ENCODE measurements around the gene GRK1. TPM values are rescaled to one million over a fixed set of nuclear protein-coding genes. Genes with fewer than 3 reads are reported as not detected.
A peak's percentile ranks its signal among the peaks of the same experiment; 100 is the strongest.

GRK1 gene
- total and polyA plus RNA-seq, 2 experiments from 2014 or later = not detected

DNA sequence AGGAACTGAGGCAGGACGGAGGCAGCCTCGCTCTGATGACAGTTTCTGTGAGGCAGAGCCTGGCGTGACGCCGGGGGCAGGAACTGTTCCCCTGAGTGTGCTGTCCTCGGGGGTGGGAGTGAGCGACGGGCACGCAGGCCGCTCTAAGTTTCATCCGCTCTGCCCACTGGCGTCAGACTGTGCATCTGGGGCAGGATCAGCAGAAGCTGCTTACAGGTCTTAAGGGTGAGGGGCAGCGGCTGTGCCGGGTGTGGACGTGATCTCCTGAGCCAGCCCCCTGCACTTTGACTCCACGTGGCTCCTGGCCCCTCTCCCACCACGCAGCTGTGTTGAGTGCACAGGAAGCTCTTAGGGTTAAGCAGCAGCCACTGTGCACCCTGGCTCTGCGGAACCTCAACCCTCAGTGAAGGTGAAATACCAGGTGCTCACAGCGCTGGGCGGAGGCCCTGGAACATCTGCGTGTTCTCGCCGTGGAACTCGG, 1.5 kb downstream of the GRK1 start:
- no peaks in the 10 kb centered on the region for H3K9me2 ChIP-seq (ENCODE audit: insufficient read depth)
- no peak overlapping the region for H3K4me3 ChIP-seq
- H3K27ac ChIP-seq (ENCODE audit: low read depth) = no peak overlapping the region
- H3F3A ChIP-seq (replicated peaks; ENCODE audit: low read depth) = no peaks in the 10 kb centered on the region
- peaks cover 6% of the 10 kb centered on the region for H3K27me3 Mint-ChIP-seq (ENCODE audit: insufficient read depth, low read depth, poor library complexity)
- H3K36me3 Mint-ChIP-seq (ENCODE audit: low read depth) = no peaks in the 10 kb centered on the region
- no peaks in the 10 kb centered on the region for H3K36me3 ChIP-seq (ENCODE audit: insufficient read depth)
- no peaks in the 10 kb centered on the region for H3K27me3 ChIP-seq (ENCODE audit: insufficient read depth)
- TF ChIP-seq EZH2phosphoT487 (IDR thresholded peaks at IDR 0.05; ENCODE audit: unreplicated experiment) = no peak
- no peak for TF ChIP-seq CREB1 (CRISPR knock-in tag; IDR thresholded peaks at IDR 0.05; ENCODE audit: low read depth)
- no peak for TF ChIP-seq NANOG (IDR thresholded peaks at IDR 0.05; ENCODE audit: borderline replicate concordance)
- no peak for TF ChIP-seq POLR2AphosphoS5 (IDR thresholded peaks at IDR 0.05; ENCODE audit: low read depth)
- TF ChIP-seq JUNB (IDR thresholded peaks at IDR 0.05; ENCODE audit: unreplicated experiment) = no peak
- TF ChIP-seq, protein P1, sequence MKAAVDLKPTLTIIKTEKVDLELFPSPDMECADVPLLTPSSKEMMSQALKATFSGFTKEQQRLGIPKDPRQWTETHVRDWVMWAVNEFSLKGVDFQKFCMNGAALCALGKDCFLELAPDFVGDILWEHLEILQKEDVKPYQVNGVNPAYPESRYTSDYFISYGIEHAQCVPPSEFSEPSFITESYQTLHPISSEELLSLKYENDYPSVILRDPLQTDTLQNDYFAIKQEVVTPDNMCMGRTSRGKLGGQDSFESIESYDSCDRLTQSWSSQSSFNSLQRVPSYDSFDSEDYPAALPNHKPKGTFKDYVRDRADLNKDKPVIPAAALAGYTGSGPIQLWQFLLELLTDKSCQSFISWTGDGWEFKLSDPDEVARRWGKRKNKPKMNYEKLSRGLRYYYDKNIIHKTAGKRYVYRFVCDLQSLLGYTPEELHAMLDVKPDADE (IDR thresholded peaks at IDR 0.05) = no peak
- ATAC-seq (no peak), DNase-seq (ENCODE audit: low spot score) (no peak)
- H3K4me3 Mint-ChIP-seq = no peak overlapping the region
- H3K79me2 ChIP-seq (replicated peaks; ENCODE audit: insufficient read depth) = no peaks in the 10 kb centered on the region
- no peaks in the 10 kb centered on the region for H4K20me1 ChIP-seq (replicated peaks; ENCODE audit: insufficient read depth)
- no peak overlapping the region for H3K27ac Mint-ChIP-seq
- no peaks in the 10 kb centered on the region for H3K4me1 ChIP-seq (ENCODE audit: insufficient read depth)
- H3K9me3 Mint-ChIP-seq = peaks cover 3% of the 10 kb centered on the region; the same call in 1 of the 3 replicates
- H3K4me2 ChIP-seq = no peak overlapping the region
- H2AFZ ChIP-seq = 0 out of 2 replicates have a peak overlapping the region, but pooled peaks have one; percentile 23
- H3K4me1 Mint-ChIP-seq = peaks cover 5% of the 10 kb centered on the region; the same call in 2 of the 3 replicates

DNA sequence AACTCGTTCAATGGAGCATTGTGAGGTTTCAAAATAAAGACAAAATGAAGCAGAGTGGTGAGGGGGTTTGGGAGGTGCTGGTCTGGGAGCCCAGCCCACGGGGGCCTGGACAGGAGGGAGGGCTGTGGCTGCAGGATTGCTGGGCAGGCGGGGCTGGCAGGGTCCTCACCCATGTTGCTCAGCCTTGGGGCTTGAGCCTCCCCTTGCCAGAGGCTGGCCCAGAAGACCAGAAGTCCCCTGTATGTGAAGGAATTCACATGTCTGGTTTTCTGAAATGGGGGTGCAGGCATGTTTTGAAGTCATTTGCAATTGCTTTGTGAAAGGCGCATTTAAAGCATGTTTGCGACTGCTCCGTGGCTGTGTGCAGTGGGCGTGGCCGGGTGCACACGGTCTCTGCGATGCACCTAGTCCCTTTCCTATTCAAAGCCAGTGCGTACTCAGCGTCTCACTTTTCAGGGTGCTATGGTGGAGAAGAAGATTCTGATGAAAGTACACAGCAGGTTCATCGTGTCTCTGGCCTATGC, 2.3 kb downstream of the GRK1 start:
- Histone ChIP-seq H3F3A (replicated peaks; ENCODE audit: low read depth) (no peaks in the 10 kb centered on the region), H3K4me3 (no peak overlapping the region), H3K36me3 (ENCODE audit: insufficient read depth) (no peaks in the 10 kb centered on the region), H3K4me1 (ENCODE audit: insufficient read depth) (no peaks in the 10 kb centered on the region), H3K4me2 (no peak overlapping the region), H3K27me3 (ENCODE audit: insufficient read depth) (no peaks in the 10 kb centered on the region), H4K20me1 (replicated peaks; ENCODE audit: insufficient read depth) (no peaks in the 10 kb centered on the region), H3K27ac (ENCODE audit: low read depth) (no peak overlapping the region), H3K79me2 (replicated peaks; ENCODE audit: insufficient read depth) (no peaks in the 10 kb centered on the region), H3K9me2 (ENCODE audit: insufficient read depth) (no peaks in the 10 kb centered on the region), H2AFZ (no peak overlapping the region)
- ATAC-seq (no peak), DNase-seq (ENCODE audit: low spot score) (no peak)
- Mint-ChIP-seq H3K9me3 (peaks cover 3% of the 10 kb centered on the region; the same call in 1 of the 3 replicates), H3K27ac (no peak overlapping the region), H3K36me3 (ENCODE audit: low read depth) (no peaks in the 10 kb centered on the region), H3K27me3 (ENCODE audit: insufficient read depth, low read depth, poor library complexity) (peaks cover 2% of the 10 kb centered on the region), H3K4me1 (peaks cover 5% of the 10 kb centered on the region; the same call in 2 of the 3 replicates), H3K4me3 (no peak overlapping the region)
- TF ChIP-seq ZNF114 (CRISPR knock-in tag; IDR thresholded peaks at IDR 0.05) (no peak), NANOG (IDR thresholded peaks at IDR 0.05; ENCODE audit: borderline replicate concordance) (no peak), STAT1 (IDR thresholded peaks at IDR 0.05; ENCODE audit: unreplicated experiment) (no peak), CREB1 (CRISPR knock-in tag; IDR thresholded peaks at IDR 0.05; ENCODE audit: low read depth) (no peak), ZNF331 (CRISPR knock-in tag; IDR thresholded peaks at IDR 0.05; ENCODE audit: low read depth) (no peak), POLR2AphosphoS5 (IDR thresholded peaks at IDR 0.05; ENCODE audit: low read depth) (no peak), JUNB (IDR thresholded peaks at IDR 0.05; ENCODE audit: unreplicated experiment) (no peak)
- TF ChIP-seq, protein P2, sequence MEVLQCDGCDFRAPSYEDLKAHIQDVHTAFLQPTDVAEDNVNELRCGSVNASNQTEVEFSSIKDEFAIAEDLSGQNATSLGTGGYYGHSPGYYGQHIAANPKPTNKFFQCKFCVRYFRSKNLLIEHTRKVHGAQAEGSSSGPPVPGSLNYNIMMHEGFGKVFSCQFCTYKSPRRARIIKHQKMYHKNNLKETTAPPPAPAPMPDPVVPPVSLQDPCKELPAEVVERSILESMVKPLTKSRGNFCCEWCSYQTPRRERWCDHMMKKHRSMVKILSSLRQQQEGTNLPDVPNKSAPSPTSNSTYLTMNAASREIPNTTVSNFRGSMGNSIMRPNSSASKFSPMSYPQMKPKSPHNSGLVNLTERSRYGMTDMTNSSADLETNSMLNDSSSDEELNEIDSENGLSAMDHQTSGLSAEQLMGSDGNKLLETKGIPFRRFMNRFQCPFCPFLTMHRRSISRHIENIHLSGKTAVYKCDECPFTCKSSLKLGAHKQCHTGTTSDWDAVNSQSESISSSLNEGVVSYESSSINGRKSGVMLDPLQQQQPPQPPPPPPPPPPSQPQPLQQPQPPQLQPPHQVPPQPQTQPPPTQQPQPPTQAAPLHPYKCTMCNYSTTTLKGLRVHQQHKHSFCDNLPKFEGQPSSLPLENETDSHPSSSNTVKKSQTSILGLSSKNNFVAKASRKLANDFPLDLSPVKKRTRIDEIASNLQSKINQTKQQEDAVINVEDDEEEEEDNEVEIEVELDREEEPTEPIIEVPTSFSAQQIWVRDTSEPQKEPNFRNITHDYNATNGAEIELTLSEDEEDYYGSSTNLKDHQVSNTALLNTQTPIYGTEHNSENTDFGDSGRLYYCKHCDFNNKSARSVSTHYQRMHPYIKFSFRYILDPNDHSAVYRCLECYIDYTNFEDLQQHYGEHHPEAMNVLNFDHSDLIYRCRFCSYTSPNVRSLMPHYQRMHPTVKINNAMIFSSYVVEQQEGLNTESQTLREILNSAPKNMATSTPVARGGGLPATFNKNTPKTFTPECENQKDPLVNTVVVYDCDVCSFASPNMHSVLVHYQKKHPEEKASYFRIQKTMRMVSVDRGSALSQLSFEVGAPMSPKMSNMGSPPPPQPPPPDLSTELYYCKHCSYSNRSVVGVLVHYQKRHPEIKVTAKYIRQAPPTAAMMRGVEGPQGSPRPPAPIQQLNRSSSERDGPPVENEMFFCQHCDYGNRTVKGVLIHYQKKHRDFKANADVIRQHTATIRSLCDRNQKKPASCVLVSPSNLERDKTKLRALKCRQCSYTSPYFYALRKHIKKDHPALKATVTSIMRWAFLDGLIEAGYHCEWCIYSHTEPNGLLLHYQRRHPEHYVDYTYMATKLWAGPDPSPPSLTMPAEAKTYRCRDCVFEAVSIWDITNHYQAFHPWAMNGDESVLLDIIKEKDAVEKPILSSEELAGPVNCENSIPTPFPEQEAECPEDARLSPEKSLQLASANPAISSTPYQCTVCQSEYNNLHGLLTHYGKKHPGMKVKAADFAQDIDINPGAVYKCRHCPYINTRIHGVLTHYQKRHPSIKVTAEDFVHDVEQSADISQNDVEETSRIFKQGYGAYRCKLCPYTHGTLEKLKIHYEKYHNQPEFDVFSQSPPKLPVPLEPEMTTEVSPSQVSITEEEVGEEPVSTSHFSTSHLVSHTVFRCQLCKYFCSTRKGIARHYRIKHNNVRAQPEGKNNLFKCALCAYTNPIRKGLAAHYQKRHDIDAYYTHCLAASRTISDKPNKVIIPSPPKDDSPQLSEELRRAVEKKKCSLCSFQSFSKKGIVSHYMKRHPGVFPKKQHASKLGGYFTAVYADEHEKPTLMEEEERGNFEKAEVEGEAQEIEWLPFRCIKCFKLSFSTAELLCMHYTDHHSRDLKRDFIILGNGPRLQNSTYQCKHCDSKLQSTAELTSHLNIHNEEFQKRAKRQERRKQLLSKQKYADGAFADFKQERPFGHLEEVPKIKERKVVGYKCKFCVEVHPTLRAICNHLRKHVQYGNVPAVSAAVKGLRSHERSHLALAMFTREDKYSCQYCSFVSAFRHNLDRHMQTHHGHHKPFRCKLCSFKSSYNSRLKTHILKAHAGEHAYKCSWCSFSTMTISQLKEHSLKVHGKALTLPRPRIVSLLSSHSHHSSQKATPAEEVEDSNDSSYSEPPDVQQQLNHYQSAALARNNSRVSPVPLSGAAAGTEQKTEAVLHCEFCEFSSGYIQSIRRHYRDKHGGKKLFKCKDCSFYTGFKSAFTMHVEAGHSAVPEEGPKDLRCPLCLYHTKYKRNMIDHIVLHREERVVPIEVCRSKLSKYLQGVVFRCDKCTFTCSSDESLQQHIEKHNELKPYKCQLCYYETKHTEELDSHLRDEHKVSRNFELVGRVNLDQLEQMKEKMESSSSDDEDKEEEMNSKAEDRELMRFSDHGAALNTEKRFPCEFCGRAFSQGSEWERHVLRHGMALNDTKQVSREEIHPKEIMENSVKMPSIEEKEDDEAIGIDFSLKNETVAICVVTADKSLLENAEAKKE (CRISPR knock-in tag; IDR thresholded peaks at IDR 0.05) = no peak
- TF ChIP-seq, protein P3, sequence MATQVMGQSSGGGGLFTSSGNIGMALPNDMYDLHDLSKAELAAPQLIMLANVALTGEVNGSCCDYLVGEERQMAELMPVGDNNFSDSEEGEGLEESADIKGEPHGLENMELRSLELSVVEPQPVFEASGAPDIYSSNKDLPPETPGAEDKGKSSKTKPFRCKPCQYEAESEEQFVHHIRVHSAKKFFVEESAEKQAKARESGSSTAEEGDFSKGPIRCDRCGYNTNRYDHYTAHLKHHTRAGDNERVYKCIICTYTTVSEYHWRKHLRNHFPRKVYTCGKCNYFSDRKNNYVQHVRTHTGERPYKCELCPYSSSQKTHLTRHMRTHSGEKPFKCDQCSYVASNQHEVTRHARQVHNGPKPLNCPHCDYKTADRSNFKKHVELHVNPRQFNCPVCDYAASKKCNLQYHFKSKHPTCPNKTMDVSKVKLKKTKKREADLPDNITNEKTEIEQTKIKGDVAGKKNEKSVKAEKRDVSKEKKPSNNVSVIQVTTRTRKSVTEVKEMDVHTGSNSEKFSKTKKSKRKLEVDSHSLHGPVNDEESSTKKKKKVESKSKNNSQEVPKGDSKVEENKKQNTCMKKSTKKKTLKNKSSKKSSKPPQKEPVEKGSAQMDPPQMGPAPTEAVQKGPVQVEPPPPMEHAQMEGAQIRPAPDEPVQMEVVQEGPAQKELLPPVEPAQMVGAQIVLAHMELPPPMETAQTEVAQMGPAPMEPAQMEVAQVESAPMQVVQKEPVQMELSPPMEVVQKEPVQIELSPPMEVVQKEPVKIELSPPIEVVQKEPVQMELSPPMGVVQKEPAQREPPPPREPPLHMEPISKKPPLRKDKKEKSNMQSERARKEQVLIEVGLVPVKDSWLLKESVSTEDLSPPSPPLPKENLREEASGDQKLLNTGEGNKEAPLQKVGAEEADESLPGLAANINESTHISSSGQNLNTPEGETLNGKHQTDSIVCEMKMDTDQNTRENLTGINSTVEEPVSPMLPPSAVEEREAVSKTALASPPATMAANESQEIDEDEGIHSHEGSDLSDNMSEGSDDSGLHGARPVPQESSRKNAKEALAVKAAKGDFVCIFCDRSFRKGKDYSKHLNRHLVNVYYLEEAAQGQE (IDR thresholded peaks at IDR 0.05; ENCODE audit: unreplicated experiment) = no peak

Measured in GM23338 (cell line).